ENCODE results near the gene NR3C2. TPM values are rescaled to one million over a fixed set of nuclear protein-coding genes. Genes with fewer than 3 reads are reported as not detected.

Gene NR3C2
- total RNA-seq, 1 experiment from 2014 or later = 14.2 TPM

- H3K27ac Mint-ChIP-seq (ENCODE audit: unreplicated experiment) = no peak overlapping the region
- BruUV-seq (replicated peaks) = no TSS peak
- TF ChIP-seq CTCF (IDR thresholded peaks at IDR 0.05; ENCODE audit: unreplicated experiment) = no peak
- no peaks in the 10 kb centered on the region for H3K27me3 Mint-ChIP-seq (ENCODE audit: unreplicated experiment)
- H3K9me3 Mint-ChIP-seq (ENCODE audit: low read depth, unreplicated experiment) = no peaks in the 10 kb centered on the region
- no peak for DNase-seq
- no peak overlapping the region for H3K4me3 Mint-ChIP-seq (ENCODE audit: low read depth, unreplicated experiment)
- no peaks in the 10 kb centered on the region for H3K4me1 Mint-ChIP-seq (ENCODE audit: low read depth, unreplicated experiment)
- CTCF ChIA-PET = no interaction called here
- no peaks in the 10 kb centered on the region for H3K36me3 Mint-ChIP-seq (ENCODE audit: insufficient read depth, unreplicated experiment)
- intact Hi-C loops (cut with micrococcal nuclease; ENCODE audit: unreplicated experiment) = no loop called here
Measured at GRCh38 chr4:148300877-148301276, 141.3 kb downstream of the NR3C2 start.

DNA sequence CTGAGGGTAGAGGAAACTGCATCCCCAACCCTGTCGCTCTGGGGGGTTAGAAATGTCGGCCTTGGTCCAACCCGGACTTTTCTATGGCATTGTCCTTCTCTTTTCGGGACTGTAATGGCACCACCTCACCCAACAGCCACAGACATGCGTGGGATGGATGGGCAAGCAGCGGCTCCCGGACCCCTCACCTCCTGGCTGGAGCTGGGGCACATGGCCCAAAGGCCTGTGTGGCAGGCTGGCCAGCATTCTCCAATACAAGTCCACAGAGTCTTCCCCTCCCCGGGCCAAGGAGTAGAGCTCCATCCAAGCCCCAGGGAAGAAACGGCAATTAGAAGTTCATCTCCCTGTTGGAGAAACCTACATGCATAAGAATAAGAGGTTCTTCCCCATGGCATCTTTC lies 142.9 kb downstream of the NR3C2 start:
- no peaks in the 10 kb centered on the region for H3K27me3 Mint-ChIP-seq (ENCODE audit: unreplicated experiment)
- no peaks in the 10 kb centered on the region for H3K4me1 Mint-ChIP-seq (ENCODE audit: low read depth, unreplicated experiment)
- intact Hi-C loops (cut with micrococcal nuclease; ENCODE audit: unreplicated experiment) = no loop called here
- CTCF ChIA-PET = no interaction called here
- no peak for TF ChIP-seq CTCF (IDR thresholded peaks at IDR 0.05; ENCODE audit: unreplicated experiment)
- no peak for DNase-seq
- BruUV-seq (replicated peaks) = no TSS peak
- H3K27ac Mint-ChIP-seq (ENCODE audit: unreplicated experiment) = no peak overlapping the region
- no peaks in the 10 kb centered on the region for H3K36me3 Mint-ChIP-seq (ENCODE audit: insufficient read depth, unreplicated experiment)
- no peak overlapping the region for H3K4me3 Mint-ChIP-seq (ENCODE audit: low read depth, unreplicated experiment)
- no peaks in the 10 kb centered on the region for H3K9me3 Mint-ChIP-seq (ENCODE audit: low read depth, unreplicated experiment)

- BruUV-seq (replicated peaks) = no TSS peak
- CTCF ChIA-PET = no interaction called here
Measured at GRCh38 chr4:148296498-148296897, 145.7 kb downstream of the NR3C2 start.

DNA sequence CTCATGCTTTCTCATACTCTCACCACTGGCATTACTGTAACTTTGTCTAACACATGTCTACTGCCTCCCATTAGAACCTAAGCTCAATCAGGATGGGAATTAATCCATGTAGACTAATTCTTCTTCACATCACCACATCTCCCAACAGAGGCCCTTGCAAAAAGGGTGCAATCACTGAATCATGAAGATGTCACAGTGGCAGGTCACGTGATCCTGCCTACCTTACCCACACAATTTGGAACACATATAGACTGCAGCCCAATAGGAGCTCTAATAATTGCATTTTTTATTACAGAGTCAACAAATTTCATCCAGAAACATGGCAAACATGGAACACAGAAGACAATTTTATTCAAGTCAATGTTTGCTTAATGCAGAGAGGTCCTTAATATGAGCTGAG lies 146.6 kb downstream of the NR3C2 start:
- BruUV-seq (replicated peaks) = no TSS peak
- CTCF ChIA-PET = no interaction called here
- intact Hi-C loops (cut with micrococcal nuclease; ENCODE audit: unreplicated experiment) = no loop called here
- no peak for TF ChIP-seq CTCF (IDR thresholded peaks at IDR 0.05; ENCODE audit: unreplicated experiment)
- Mint-ChIP-seq H3K4me1 (ENCODE audit: low read depth, unreplicated experiment) (no peaks in the 10 kb centered on the region), H3K27me3 (ENCODE audit: unreplicated experiment) (no peaks in the 10 kb centered on the region), H3K4me3 (ENCODE audit: low read depth, unreplicated experiment) (no peak overlapping the region), H3K27ac (ENCODE audit: unreplicated experiment) (no peak overlapping the region), H3K9me3 (ENCODE audit: low read depth, unreplicated experiment) (no peaks in the 10 kb centered on the region), H3K36me3 (ENCODE audit: insufficient read depth, unreplicated experiment) (no peaks in the 10 kb centered on the region)
- DNase-seq = no peak

More at GRCh38 chr4:148296498-148296897, 145.7 kb downstream of the NR3C2 start:
- no peak for TF ChIP-seq CTCF (IDR thresholded peaks at IDR 0.05; ENCODE audit: unreplicated experiment)
- intact Hi-C loops (cut with micrococcal nuclease; ENCODE audit: unreplicated experiment) = no loop called here
- H3K27ac Mint-ChIP-seq (ENCODE audit: unreplicated experiment) = no peak overlapping the region
- H3K4me3 Mint-ChIP-seq (ENCODE audit: low read depth, unreplicated experiment) = no peak overlapping the region
- no peaks in the 10 kb centered on the region for H3K36me3 Mint-ChIP-seq (ENCODE audit: insufficient read depth, unreplicated experiment)
- H3K9me3 Mint-ChIP-seq (ENCODE audit: low read depth, unreplicated experiment) = no peaks in the 10 kb centered on the region
- no peaks in the 10 kb centered on the region for H3K4me1 Mint-ChIP-seq (ENCODE audit: low read depth, unreplicated experiment)
- no peaks in the 10 kb centered on the region for H3K27me3 Mint-ChIP-seq (ENCODE audit: unreplicated experiment)
- no peak for DNase-seq
